Transverse colon (tissue), 4 donors: Measurements from ENCODE around the gene DLG4. TPM values are rescaled to one million over a fixed set of nuclear protein-coding genes. Genes with fewer than 3 reads are reported as not detected.
A peak's percentile ranks its signal among the peaks of the same experiment; 100 is the strongest.

Source experiments
- DNase-seq: peaks from one replicate; pipeline ENCODE4 v3.0.0-alpha.2; 2019
- H3K27ac ChIP-seq, 4 donors: fragments of 200-600 bp; sonication (generic); 2 replicates each; pipeline ENCODE4 v1.5.1; 2016 to 2018; ENCODE audit warnings: inconsistent platforms in 4 of 4
- H3K27me3 ChIP-seq: fragments of 200-600 bp; sonication (generic); 2 replicates; pipeline ENCODE4 v1.5.1; 2017; ENCODE audit warnings: inconsistent platforms
- H3K36me3 ChIP-seq, 4 donors: fragments of 200-600 bp; sonication (generic); 2 replicates each; pipeline ENCODE4 v1.5.1; 2017 to 2019; ENCODE audit warnings: inconsistent platforms in 4 of 4
- H3K4me1 ChIP-seq, 4 donors: fragments of 200-600 bp; sonication (generic); 2 replicates each; pipeline ENCODE4 v1.5.1; 2017 to 2020; ENCODE audit warnings: inconsistent platforms in 4 of 4
- H3K4me3 ChIP-seq, 4 donors: fragments of 200-600 bp; sonication (generic); 1 replicate in 1 of 4; 2 replicates in 3 of 4; pipeline versions ENCODE4 v1.5.1 to v1.6.1; 2017 to 2019; ENCODE audit warnings: inconsistent platforms in 4 of 4
- H3K9me3 ChIP-seq, 2 donors: fragments of 200-600 bp; sonication (generic); 2 replicates each; pipeline ENCODE4 v1.5.1; 2017 to 2019; ENCODE audit warnings: inconsistent platforms in 2 of 2
- EP300 ChIP-seq: sonication (generic); formaldehyde crosslinking; IDR thresholded peaks from one replicate; pipeline ENCODE4 v1.6.1; 2017; ENCODE audit warnings: antibody characterized with exemption, low read depth
- POLR2A ChIP-seq: fragments of 450-650 bp; IDR thresholded peaks from one replicate; pipeline ENCODE4 v1.6.1; 2016; ENCODE audit warnings: antibody characterized with exemption, mild to moderate bottlenecking, moderate library complexity
- POLR2AphosphoS5 ChIP-seq, 3 donors: sonication (generic); formaldehyde crosslinking; IDR thresholded peaks; one replicate each; pipeline ENCODE4 v1.6.1; 2016; ENCODE audit warnings: antibody characterized with exemption in 3 of 3
- WGBS, 2 donors: methylation state at CpG; one replicate each; pipeline ENCODE4 v1.1.5; 2018; ENCODE audit warnings: low coverage in 1 of 2; 5-methylcytosine and 5-hydroxymethylcytosine counted together
- in situ Hi-C, 4 donors: fragments of 200-750 bp; cut with MboI; loops; one replicate each; pipeline versions ENCODE4 v1.15.0 to v1.15.1; 2017; ENCODE audit warnings: low sequenced_read_pairs in 3 of 4, low pct_ligation_motif_present in 1 of 4, low pct_unique_long_range_greater_than_20kb in 1 of 4
- intact Hi-C: fragments of 100-400 bp; cut with DNase I; formaldehyde crosslinking; loops from one replicate; pipeline ENCODE4 v1.15.1; 2023; ENCODE audit warnings: low total_unique reads
- small RNA-seq, 4 donors: library from RNA; depleted of rRNA; stranded (forward); fragments of <200 nt; gene quantifications; one replicate each; pipeline ENCODE3, GENCODE V24; 2016
- total RNA-seq, 4 donors: library from RNA; depleted of rRNA; stranded (reverse); fragments of >200 nt; gene quantifications; one replicate each; pipeline ENCODE4 v1.1.0, GENCODE V29; 2016
- TF ChIP-seq, protein P1 (sequence below), 5 experiments: fragments of 200-600 bp in 3 of 5; fragments of 450-650 bp in 2 of 5; sonication (generic) in 3 of 5; IDR thresholded peaks; 1 replicate in 2 of 5; 2 replicates in 3 of 5; pipeline ENCODE4 v1.5.1; 2016 to 2017; ENCODE audit warnings: antibody characterized with exemption in 5 of 5, inconsistent platforms in 3 of 5, mild to moderate bottlenecking in 2 of 5, moderate library complexity in 1 of 5

DLG4 gene
- total RNA-seq, 4 donors from 2014 or later = 2.4 to 15.7 (median 6.1) TPM

DNA sequence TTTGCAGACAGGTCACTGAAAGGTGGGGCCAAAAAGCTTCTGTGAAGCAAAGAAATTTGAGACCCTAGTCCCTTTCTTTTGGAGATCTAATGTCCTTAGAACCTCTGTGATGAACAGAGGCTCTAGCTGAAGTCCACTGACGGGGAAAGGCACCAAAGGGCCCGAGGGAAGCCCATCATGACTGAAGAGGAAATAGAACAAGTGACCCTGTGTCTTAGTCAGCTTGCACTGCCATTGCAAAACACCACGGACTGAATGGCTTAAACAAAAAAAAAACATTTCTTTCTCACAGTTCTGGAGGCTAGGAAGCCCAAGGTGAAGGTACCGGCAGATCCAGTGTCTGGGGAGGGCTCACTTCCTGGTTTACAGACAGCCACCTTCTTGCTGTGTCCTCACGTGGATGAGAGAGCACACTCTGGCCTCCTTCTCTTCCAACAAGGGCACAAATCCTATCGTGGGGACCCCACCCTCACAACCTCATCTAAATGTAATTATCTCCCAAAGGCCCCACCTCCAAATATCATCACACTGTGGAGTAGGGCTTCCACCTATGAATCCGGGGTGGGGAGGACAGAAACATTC lies 80.7 kb downstream of the DLG4 start:
- no peak for DNase-seq
- Histone ChIP-seq H3K9me3 (no peaks in the 10 kb centered on the region), H3K4me3 (no peak overlapping the region), H3K36me3 (no peaks in the 10 kb centered on the region), H3K27me3 (peaks cover 15% of the 10 kb centered on the region), H3K4me1 (peaks cover 0 to 23% (median 13%) of the 10 kb centered on the region in 4 donors), H3K27ac (peak overlapping the region in 2 of 4 donors; percentile 39 to 50)
- WGBS, 2 donors = 60 to 61% methylated on average over 1 to 7 of the region's 7 CpGs
- intact Hi-C loops (no loop called here), in situ Hi-C loops (loop anchor here (5.0 to 25.0 kb wide), 3 partner anchors 87 to 227 kb away; no protein-coding TSS in a partner anchor)
- TF ChIP-seq, protein P1, sequence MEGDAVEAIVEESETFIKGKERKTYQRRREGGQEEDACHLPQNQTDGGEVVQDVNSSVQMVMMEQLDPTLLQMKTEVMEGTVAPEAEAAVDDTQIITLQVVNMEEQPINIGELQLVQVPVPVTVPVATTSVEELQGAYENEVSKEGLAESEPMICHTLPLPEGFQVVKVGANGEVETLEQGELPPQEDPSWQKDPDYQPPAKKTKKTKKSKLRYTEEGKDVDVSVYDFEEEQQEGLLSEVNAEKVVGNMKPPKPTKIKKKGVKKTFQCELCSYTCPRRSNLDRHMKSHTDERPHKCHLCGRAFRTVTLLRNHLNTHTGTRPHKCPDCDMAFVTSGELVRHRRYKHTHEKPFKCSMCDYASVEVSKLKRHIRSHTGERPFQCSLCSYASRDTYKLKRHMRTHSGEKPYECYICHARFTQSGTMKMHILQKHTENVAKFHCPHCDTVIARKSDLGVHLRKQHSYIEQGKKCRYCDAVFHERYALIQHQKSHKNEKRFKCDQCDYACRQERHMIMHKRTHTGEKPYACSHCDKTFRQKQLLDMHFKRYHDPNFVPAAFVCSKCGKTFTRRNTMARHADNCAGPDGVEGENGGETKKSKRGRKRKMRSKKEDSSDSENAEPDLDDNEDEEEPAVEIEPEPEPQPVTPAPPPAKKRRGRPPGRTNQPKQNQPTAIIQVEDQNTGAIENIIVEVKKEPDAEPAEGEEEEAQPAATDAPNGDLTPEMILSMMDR (IDR thresholded peaks at IDR 0.05) = no peak
- no peak for TF ChIP-seq POLR2A
- no peak for TF ChIP-seq POLR2AphosphoS5 (IDR thresholded peaks at IDR 0.05)
- no peak for TF ChIP-seq EP300

DNA sequence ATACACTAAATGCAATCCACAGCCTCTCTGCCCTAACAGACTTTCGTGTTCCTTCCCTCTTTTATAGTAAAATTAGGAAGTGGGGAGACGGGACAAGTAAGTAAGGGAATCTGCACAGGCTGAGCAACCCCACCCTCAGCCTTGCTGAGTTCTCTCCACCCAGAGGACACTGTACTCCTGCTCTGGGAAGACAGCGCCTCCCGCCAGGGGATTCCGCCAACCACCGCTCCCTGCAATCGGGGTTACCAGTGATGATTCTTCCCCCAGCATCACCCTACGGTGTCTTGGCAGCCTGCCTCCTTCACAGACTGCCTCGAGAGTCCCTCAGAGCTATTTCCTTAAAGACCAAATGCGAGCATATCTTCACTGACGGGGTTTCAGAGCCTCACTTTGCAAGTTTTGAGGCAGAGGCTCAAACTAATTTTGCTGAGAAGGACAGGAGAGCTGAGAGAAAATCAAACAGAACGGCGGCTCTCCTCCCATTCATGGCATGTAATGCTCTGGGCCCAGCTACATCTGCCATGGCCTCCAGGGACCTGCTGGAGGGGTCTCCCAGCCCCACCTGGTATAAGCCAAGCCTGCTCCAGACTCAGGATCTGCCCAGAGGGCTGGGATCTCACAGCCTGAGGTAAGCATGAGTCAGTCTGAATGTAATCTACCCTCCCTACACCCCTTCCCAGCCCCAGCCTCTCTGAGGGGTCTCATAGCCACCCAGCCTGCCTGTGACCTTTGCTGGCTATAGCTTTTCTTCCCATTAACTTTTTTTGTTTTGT lies 82.3 kb downstream of the DLG4 start:
- peaks cover 0 to 21% (median 13%) of the 10 kb centered on the region in 4 donors for H3K4me1 ChIP-seq
- no peak overlapping the region for H3K27ac ChIP-seq
- TF ChIP-seq, protein P1 (IDR thresholded peaks at IDR 0.05) = no peak
- no peak for TF ChIP-seq POLR2A
- no peak for TF ChIP-seq EP300
- no peak for TF ChIP-seq POLR2AphosphoS5 (IDR thresholded peaks at IDR 0.05)
- WGBS, 2 donors = 7 to 30% methylated on average over 2 to 13 of the region's 13 CpGs
- peaks cover 15% of the 10 kb centered on the region for H3K27me3 ChIP-seq
- no peaks in the 10 kb centered on the region for H3K36me3 ChIP-seq
- no peak overlapping the region for H3K4me3 ChIP-seq
- in situ Hi-C loops = loop anchor here (5.0 to 25.0 kb wide), 3 partner anchors 85 to 225 kb away; no protein-coding TSS in a partner anchor
- peak; percentile 30 for DNase-seq
- intact Hi-C loops = no loop called here
- no peaks in the 10 kb centered on the region for H3K9me3 ChIP-seq

Small RNAs within 50 kb of the gene (small RNA-seq; reads per million reads assigned to genes)
- 0 reads per million in 4 donors for gene AC120057.4
- 2.9 to 22.5 (median 15.3) reads per million in 4 donors for gene MIR324
- gene RF00019 = 0 reads per million in 4 donors

Other genes with a start within 250 kb of the DLG4 start
- not detected for gene ALOX12, start 223.8 kb downstream of the DLG4 start, total RNA-seq
- gene RNASEK, start 207.2 kb downstream of the DLG4 start, total RNA-seq = 100 to 1,000 TPM in 2 of 4 donors, 10 to 100 TPM in 2; 38.8 to 177 (median 118) TPM
- 1 to 10 TPM in 1 of 4 donors, under 1 TPM in 2, not detected in 1; 0.32 to 1.8 (median 0.82) TPM for gene BCL6B, start 196.8 kb downstream of the DLG4 start, total RNA-seq
- gene SLC16A13, start 183.8 kb downstream of the DLG4 start, total RNA-seq = 1 to 10 TPM in 3 of 4 donors, not detected in 1; 2.4 to 8.6 (median 3.5) TPM
- 1 to 10 TPM in 2 of 4 donors, not detected in 2; 1.2 to 2.2 TPM for gene SLC16A11, start 175.7 kb downstream of the DLG4 start, total RNA-seq
- gene CLEC10A, start 139.6 kb downstream of the DLG4 start, total RNA-seq = 1 to 10 TPM in 2 of 4 donors, not detected in 2; 6.3 to 7.0 TPM
- gene ASGR2, start 105.0 kb downstream of the DLG4 start, total RNA-seq = under 1 TPM in 1 of 4 donors, not detected in 3; 0.32 TPM
- gene ASGR1, start 40.5 kb downstream of the DLG4 start, total RNA-seq = under 1 TPM in 2 of 4 donors, not detected in 2; 0.48 to 0.82 TPM
- gene ACADVL, start 102 bp upstream of the DLG4 start, total RNA-seq = 1,000 to 10,000 TPM in 3 of 4 donors, 100 to 1,000 TPM in 1; 877 to 3,047 (median 1,981) TPM
- gene DVL2, start 14.7 kb upstream of the DLG4 start, total RNA-seq = 100 to 1,000 TPM in 2 of 4 donors, 10 to 100 TPM in 2; 35.9 to 182 (median 69.2) TPM
- gene PHF23, start 19.6 kb upstream of the DLG4 start, total RNA-seq = 10 to 100 TPM; 20.6 to 33.5 (median 27.8) TPM
- 100 to 1,000 TPM; 209 to 479 (median 394) TPM for gene GABARAP, start 22.6 kb upstream of the DLG4 start, total RNA-seq
- gene CTDNEP1, start 31.9 kb upstream of the DLG4 start, total RNA-seq = 100 to 1,000 TPM in 1 of 4 donors, 10 to 100 TPM in 3; 52.3 to 113 (median 60.4) TPM
- 10 to 100 TPM in 3 of 4 donors, 1 to 10 TPM in 1; 4.9 to 36.2 (median 30.3) TPM for gene ELP5, start 32.4 kb upstream of the DLG4 start, total RNA-seq
- 1,000 to 10,000 TPM in 1 of 4 donors, 100 to 1,000 TPM in 3; 571 to 1,162 (median 940) TPM for gene CLDN7, start 42.6 kb upstream of the DLG4 start, total RNA-seq
- 10 to 100 TPM in 3 of 4 donors, 1 to 10 TPM in 1; 9.7 to 35.5 (median 20.3) TPM for gene SLC2A4, start 61.9 kb upstream of the DLG4 start, total RNA-seq
- gene YBX2, start 74.8 kb upstream of the DLG4 start, total RNA-seq = 100 to 1,000 TPM in 1 of 4 donors, 10 to 100 TPM in 3; 23.1 to 151 (median 43.4) TPM
- 100 to 1,000 TPM in 3 of 4 donors, 10 to 100 TPM in 1; 91.3 to 188 (median 149) TPM for gene EIF5A, start 87.8 kb upstream of the DLG4 start, total RNA-seq
- 100 to 1,000 TPM in 3 of 4 donors, 10 to 100 TPM in 1; 96.5 to 578 (median 150) TPM for gene GPS2, start 95.5 kb upstream of the DLG4 start, total RNA-seq
- 100 to 1,000 TPM in 1 of 4 donors, 10 to 100 TPM in 3; 27.8 to 109 (median 35.0) TPM for gene NEURL4, start 109.5 kb upstream of the DLG4 start, total RNA-seq
- 10 to 100 TPM in 2 of 4 donors, 1 to 10 TPM in 2; 4.8 to 21.0 (median 10.0) TPM for gene ACAP1, start 116.7 kb upstream of the DLG4 start, total RNA-seq
- gene KCTD11, start 132.3 kb upstream of the DLG4 start, total RNA-seq = 10 to 100 TPM in 1 of 4 donors, 1 to 10 TPM in 3; 1.2 to 10.8 (median 7.8) TPM
- gene TMEM95, start 135.3 kb upstream of the DLG4 start, total RNA-seq = not detected
- 100 to 1,000 TPM in 1 of 4 donors, 10 to 100 TPM in 3; 38.9 to 110 (median 53.2) TPM for gene TNK1, start 161.3 kb upstream of the DLG4 start, total RNA-seq
- 10 to 100 TPM; 13.2 to 32.4 (median 18.4) TPM for gene PLSCR3, start 174.7 kb upstream of the DLG4 start, total RNA-seq
- 100 to 1,000 TPM in 2 of 4 donors, 10 to 100 TPM in 1, 1 to 10 TPM in 1; 10.0 to 129 (median 85.6) TPM for gene TMEM256, start 184.3 kb upstream of the DLG4 start, total RNA-seq
- 10 to 100 TPM in 1 of 4 donors, 1 to 10 TPM in 3; 2.2 to 12.3 (median 3.9) TPM for gene NLGN2, start 188.0 kb upstream of the DLG4 start, total RNA-seq
- gene SPEM1, start 200.5 kb upstream of the DLG4 start, total RNA-seq = not detected
- not detected for gene SPEM2, start 205.8 kb upstream of the DLG4 start, total RNA-seq
- not detected for gene SPEM3, start 209.0 kb upstream of the DLG4 start, total RNA-seq
- gene TMEM102, start 215.6 kb upstream of the DLG4 start, total RNA-seq = 10 to 100 TPM in 3 of 4 donors, 1 to 10 TPM in 1; 8.8 to 26.1 (median 16.3) TPM
- gene FGF11, start 219.7 kb upstream of the DLG4 start, total RNA-seq = 1 to 10 TPM in 3 of 4 donors, not detected in 1; 1.6 to 2.4 (median 1.9) TPM
- gene CHRNB1, start 225.2 kb upstream of the DLG4 start, total RNA-seq = 10 to 100 TPM in 1 of 4 donors, 1 to 10 TPM in 2, not detected in 1; 5.8 to 10.3 (median 8.9) TPM